ENCODE data around the gene HOXA1.

HOXA1 gene

GRCh38 chr7:27118580-27118979 lies 22.8 kb upstream of the HOXA1 start:
- Mint-ChIP-seq H3K4me1 (no peaks in the 10 kb centered on the region), H3K36me3 (ENCODE audit: insufficient read depth) (no peaks in the 10 kb centered on the region), H3K27me3 (peaks cover 15% of the 10 kb centered on the region), H3K9me3 (no peaks in the 10 kb centered on the region), H3K4me3 (no peak overlapping the region), H3K27ac (ENCODE audit: low read depth) (no peak overlapping the region)
- ATAC-seq (replicated peaks; ENCODE audit: extremely low read depth, poor library complexity, severe bottlenecking): no peak
- no peak for DNase-seq (ENCODE audit: low spot score in 2 of 2)

GRCh38 chr7:27117887-27118491 lies 22.2 kb upstream of the HOXA1 start:
- Mint-ChIP-seq H3K4me3 (no peak overlapping the region), H3K9me3 (no peaks in the 10 kb centered on the region), H3K27me3 (peaks cover 14% of the 10 kb centered on the region), H3K4me1 (no peaks in the 10 kb centered on the region), H3K36me3 (ENCODE audit: insufficient read depth) (no peaks in the 10 kb centered on the region), H3K27ac (ENCODE audit: low read depth) (no peak overlapping the region)
- ATAC-seq (replicated peaks; ENCODE audit: extremely low read depth, poor library complexity, severe bottlenecking) (no peak), DNase-seq (ENCODE audit: low spot score in 2 of 2) (no peak)

GRCh38 chr7:27116962-27117886 lies 21.4 kb upstream of the HOXA1 start:
- no peaks in the 10 kb centered on the region for H3K9me3 Mint-ChIP-seq
- no peak overlapping the region for H3K4me3 Mint-ChIP-seq
- ATAC-seq (replicated peaks; ENCODE audit: extremely low read depth, poor library complexity, severe bottlenecking) (no peak), DNase-seq (ENCODE audit: low spot score in 2 of 2) (no peak)
- H3K27me3 Mint-ChIP-seq: peaks cover 14% of the 10 kb centered on the region
- no peaks in the 10 kb centered on the region for H3K4me1 Mint-ChIP-seq
- no peaks in the 10 kb centered on the region for H3K36me3 Mint-ChIP-seq (ENCODE audit: insufficient read depth)
- H3K27ac Mint-ChIP-seq (ENCODE audit: low read depth): no peak overlapping the region

DNA sequence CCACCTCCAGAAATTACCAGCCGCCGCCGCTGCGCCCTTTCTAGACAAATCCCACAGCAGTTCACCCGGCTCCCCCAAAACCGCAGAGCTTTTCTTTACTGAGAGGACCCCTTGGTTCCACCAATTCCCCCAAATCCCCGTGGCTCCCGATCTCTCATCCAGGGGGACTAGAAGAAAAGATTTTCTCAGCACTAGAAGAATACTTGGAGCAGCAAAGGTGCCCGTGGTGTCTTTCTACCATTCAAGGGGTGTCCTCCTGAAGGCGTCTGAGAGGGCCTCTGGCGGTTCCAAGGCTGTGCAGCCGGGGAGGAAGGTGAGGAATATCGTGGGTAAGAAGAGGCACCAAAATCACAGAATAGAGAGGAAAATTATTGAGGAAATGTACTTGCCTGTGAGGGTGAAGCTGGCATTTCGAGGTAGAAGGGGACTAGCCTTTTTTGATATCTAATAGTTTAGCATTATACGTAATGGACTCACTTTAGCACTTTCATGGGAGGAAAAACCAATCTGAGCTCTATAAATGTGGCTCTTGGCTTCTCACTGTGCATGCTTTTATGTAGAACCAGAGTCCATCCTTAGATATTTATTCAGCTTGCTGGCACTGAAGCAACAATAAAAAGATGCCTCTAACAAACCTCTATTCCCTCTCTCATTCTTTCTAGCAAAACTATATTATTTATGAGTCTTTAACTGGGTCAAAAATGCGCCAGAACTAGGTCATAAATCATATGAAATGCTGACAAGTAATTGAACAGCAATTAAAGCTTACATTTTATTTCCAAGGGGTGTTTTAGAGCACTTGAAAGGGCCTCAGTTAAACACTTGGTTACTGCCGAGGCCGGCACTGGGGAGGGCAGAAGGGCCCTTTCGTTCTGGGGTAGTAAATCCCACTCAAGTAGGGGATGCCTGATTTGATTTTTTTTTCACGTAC lies 20.5 kb upstream of the HOXA1 start:
- DNase-seq (ENCODE audit: low spot score in 2 of 2) (no peak), ATAC-seq (replicated peaks; ENCODE audit: extremely low read depth, poor library complexity, severe bottlenecking) (no peak)
- Mint-ChIP-seq H3K4me1 (no peaks in the 10 kb centered on the region), H3K9me3 (no peaks in the 10 kb centered on the region), H3K36me3 (ENCODE audit: insufficient read depth) (no peaks in the 10 kb centered on the region), H3K27ac (ENCODE audit: low read depth) (no peak overlapping the region), H3K4me3 (no peak overlapping the region), H3K27me3 (peaks cover 14% of the 10 kb centered on the region)

DNA sequence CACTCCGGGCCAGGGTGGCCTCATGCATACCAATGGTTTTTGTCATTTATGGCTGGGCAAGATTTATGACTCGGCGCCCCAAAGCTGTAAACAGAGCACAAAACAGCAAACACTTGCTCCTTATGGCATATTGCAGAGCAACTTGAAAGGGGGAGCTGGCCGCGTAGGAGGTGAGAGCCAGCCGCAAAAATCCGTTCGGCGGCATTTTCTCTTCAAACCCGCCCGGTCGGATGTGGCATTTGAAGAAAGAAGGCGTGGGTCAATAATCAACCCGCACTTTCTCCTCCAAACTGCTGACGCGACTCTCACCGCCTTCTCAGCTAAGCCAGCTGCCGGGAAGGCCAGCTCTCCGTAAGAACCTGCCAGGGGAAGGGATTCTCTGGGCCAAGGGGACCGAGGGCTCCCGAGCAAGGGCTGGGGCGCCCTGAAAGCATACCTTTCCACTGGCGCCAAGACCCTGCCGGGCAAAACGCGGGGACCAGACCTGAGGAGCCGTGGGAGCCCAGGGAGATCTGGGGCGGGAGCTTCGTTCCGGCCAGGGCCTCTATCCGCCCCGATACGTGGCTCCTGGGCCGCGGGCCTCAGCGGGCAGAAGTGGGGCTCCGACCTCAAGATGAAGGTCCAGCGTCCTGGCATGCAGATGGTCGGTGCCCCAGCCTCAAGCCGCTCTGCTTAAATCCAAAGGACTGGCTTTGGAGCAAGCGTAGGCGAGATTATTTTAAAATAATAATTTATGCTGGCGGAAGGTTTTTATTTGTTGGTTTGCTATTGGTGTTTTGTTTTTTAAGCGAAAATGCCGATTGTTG lies 19.6 kb upstream of the HOXA1 start:
- no peak overlapping the region for H3K4me3 Mint-ChIP-seq
- H3K36me3 Mint-ChIP-seq (ENCODE audit: insufficient read depth): no peaks in the 10 kb centered on the region
- H3K9me3 Mint-ChIP-seq: no peaks in the 10 kb centered on the region
- H3K27me3 Mint-ChIP-seq: peaks cover 14% of the 10 kb centered on the region
- no peak for ATAC-seq (replicated peaks; ENCODE audit: extremely low read depth, poor library complexity, severe bottlenecking)
- no peak overlapping the region for H3K27ac Mint-ChIP-seq (ENCODE audit: low read depth)
- DNase-seq (ENCODE audit: low spot score in 2 of 2): no peak
- H3K4me1 Mint-ChIP-seq: no peaks in the 10 kb centered on the region

DNA sequence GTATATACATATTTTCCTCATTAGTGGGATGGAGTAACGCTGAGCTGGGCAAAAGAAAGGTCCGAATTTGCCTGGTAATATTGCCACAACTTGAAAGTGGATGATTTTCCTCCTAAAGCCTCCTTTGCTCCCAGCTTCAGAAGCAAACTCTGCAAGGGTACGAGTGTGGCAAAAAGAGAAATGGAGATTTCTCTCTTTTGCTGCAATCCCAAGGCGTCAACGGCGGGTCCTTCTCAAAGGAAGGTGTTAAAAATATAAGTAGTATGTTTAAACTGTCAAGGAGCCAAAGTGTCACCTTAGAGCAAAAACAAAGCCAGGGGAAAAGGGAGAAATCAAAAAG lies 19.1 kb upstream of the HOXA1 start:
- Mint-ChIP-seq H3K4me1 (no peaks in the 10 kb centered on the region), H3K27me3 (peaks cover 14% of the 10 kb centered on the region), H3K27ac (ENCODE audit: low read depth) (no peak overlapping the region), H3K9me3 (no peaks in the 10 kb centered on the region), H3K4me3 (no peak overlapping the region), H3K36me3 (ENCODE audit: insufficient read depth) (no peaks in the 10 kb centered on the region)
- no peak for ATAC-seq (replicated peaks; ENCODE audit: extremely low read depth, poor library complexity, severe bottlenecking)
- DNase-seq (ENCODE audit: low spot score in 2 of 2): no peak

- H3K4me3 Mint-ChIP-seq: no peak overlapping the region
- no peak for DNase-seq (ENCODE audit: low spot score in 2 of 2)
- H3K27me3 Mint-ChIP-seq: peaks cover 14% of the 10 kb centered on the region
- H3K36me3 Mint-ChIP-seq (ENCODE audit: insufficient read depth): no peaks in the 10 kb centered on the region
- H3K9me3 Mint-ChIP-seq: no peaks in the 10 kb centered on the region
- H3K27ac Mint-ChIP-seq (ENCODE audit: low read depth): no peak overlapping the region
- H3K4me1 Mint-ChIP-seq: no peaks in the 10 kb centered on the region
- no peak for ATAC-seq (replicated peaks; ENCODE audit: extremely low read depth, poor library complexity, severe bottlenecking)
Observed at GRCh38 chr7:27113991-27114769, 18.4 kb upstream of the HOXA1 start.

DNA sequence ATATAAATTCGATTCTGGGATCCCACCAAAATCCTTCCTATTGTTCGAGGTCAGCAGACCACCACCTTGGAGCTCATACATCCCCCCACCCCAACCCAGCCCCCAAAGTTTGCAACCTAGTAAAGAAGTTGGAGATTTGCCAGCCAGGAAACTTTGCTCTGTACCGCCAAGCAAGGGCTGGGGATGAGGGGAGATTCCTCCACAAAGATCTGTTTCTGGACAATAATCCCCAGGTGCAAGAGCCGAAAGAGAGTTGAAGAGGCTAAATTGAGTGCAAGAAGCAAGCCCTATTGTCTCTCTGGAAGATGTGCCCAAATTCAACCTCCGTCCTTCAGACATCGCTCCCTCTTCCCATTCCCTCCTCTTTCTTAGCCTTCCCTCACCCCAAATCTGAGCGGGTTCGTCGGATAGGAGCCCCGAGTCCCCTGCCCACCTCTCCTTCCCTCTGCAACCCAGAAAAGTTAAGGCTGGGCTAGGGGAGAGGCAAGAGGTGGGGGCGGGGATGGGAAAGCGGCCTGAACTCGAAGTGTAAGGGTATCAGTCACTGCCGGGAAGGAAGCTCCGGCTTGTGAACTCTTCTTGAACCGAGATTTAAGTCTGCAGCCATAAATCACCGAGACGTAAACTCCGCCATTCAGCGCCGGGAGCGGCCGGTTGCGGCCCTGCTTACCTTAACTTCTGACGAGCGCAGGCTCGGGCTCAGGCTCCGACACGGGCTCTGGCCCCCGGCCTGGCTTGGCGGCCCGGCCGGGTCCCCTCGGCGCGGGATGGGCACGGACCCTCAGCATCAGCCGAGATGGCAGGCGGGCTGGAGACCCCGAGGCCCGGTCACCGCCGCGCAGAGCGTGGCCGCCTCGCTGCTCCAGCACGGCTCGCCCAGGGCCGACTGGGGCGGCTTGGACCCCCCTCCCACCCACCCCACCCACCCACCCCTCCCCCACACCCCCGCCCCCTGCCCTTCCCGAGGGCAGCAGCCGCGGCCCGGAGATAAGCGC lies 17.5 kb upstream of the HOXA1 start:
- Mint-ChIP-seq H3K27ac (ENCODE audit: low read depth) (no peak overlapping the region), H3K9me3 (no peaks in the 10 kb centered on the region), H3K36me3 (ENCODE audit: insufficient read depth) (no peaks in the 10 kb centered on the region), H3K4me3 (no peak overlapping the region), H3K27me3 (peaks cover 14% of the 10 kb centered on the region), H3K4me1 (no peaks in the 10 kb centered on the region)
- DNase-seq (ENCODE audit: low spot score in 2 of 2) (no peak), ATAC-seq (replicated peaks; ENCODE audit: extremely low read depth, poor library complexity, severe bottlenecking) (no peak)

DNA sequence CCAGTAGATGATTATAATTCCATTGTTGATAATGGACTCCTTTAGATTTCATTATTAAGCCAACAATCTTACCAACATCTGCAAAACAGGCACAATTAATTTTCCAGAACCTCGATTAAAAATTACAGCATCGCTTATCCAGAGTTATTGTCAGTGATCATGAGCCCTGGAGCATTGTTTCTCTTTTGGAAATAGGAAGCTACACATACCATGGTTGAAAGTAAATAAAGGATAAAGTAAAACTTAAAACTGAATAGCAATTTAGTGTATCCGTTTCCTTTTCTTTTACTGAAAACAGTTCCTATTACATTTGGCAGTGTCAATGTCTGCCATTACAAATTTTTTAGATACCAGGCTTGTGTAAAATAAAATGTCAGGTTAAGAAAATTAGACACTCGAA lies 16.6 kb upstream of the HOXA1 start:
- H3K4me1 Mint-ChIP-seq: no peaks in the 10 kb centered on the region
- no peak overlapping the region for H3K27ac Mint-ChIP-seq (ENCODE audit: low read depth)
- peaks cover 5% of the 10 kb centered on the region for H3K27me3 Mint-ChIP-seq
- no peaks in the 10 kb centered on the region for H3K9me3 Mint-ChIP-seq
- no peaks in the 10 kb centered on the region for H3K36me3 Mint-ChIP-seq (ENCODE audit: insufficient read depth)
- H3K4me3 Mint-ChIP-seq: no peak overlapping the region
- ATAC-seq (replicated peaks; ENCODE audit: extremely low read depth, poor library complexity, severe bottlenecking) (no peak), DNase-seq (ENCODE audit: low spot score in 2 of 2) (no peak)

GRCh38 chr7:27111751-27112277 lies 16.0 kb upstream of the HOXA1 start:
- no peaks in the 10 kb centered on the region for H3K9me3 Mint-ChIP-seq
- no peaks in the 10 kb centered on the region for H3K4me1 Mint-ChIP-seq
- no peak overlapping the region for H3K4me3 Mint-ChIP-seq
- no peaks in the 10 kb centered on the region for H3K36me3 Mint-ChIP-seq (ENCODE audit: insufficient read depth)
- ATAC-seq (replicated peaks; ENCODE audit: extremely low read depth, poor library complexity, severe bottlenecking) (no peak), DNase-seq (ENCODE audit: low spot score in 2 of 2) (no peak)
- H3K27ac Mint-ChIP-seq (ENCODE audit: low read depth): no peak overlapping the region
- no peaks in the 10 kb centered on the region for H3K27me3 Mint-ChIP-seq

Measured in central memory CD8-positive, alpha-beta T cell (primary cell).